Thymus (tissue), 11 donors: ENCODE results near the gene DISC1. TPM values are rescaled to one million over a fixed set of nuclear protein-coding genes. Genes with fewer than 3 reads are reported as not detected.
"Not testable (repeated sequence)": the region's sequence is repeated elsewhere in the genome, so short reads cannot be mapped to it uniquely, and the experiment has no call there.

Experiments
- DNase-seq, 9 donors: peaks; one replicate each; pipeline ENCODE4 v3.0.0-alpha.2; 2013; ENCODE audit warnings: low spot score in 9 of 9, low read depth in 6 of 9, missing footprints in 1 of 9
- H3K27ac ChIP-seq, 2 donors: one replicate each; pipeline ENCODE4 v1.5.1; 2013; ENCODE audit warnings: control low read depth in 1 of 2, low read depth in 1 of 2, low read length in 1 of 2, mild to moderate bottlenecking in 1 of 2, moderate library complexity in 1 of 2
- H3K27me3 ChIP-seq, 2 donors: one replicate each; pipeline ENCODE4 v1.5.1; 2013; ENCODE audit warnings: low read length in 1 of 2; ENCODE audit not compliant: control insufficient read depth in 2 of 2, insufficient read depth in 1 of 2
- H3K36me3 ChIP-seq, 2 donors: one replicate each; pipeline ENCODE4 v1.5.1; 2013; ENCODE audit warnings: low read length in 1 of 2, mild to moderate bottlenecking in 1 of 2, moderate library complexity in 1 of 2; ENCODE audit not compliant: control insufficient read depth in 2 of 2, insufficient read depth in 2 of 2
- H3K4me1 ChIP-seq, 2 donors: one replicate each; pipeline ENCODE4 v1.5.1; 2013; ENCODE audit warnings: low read length in 2 of 2; ENCODE audit not compliant: control insufficient read depth in 2 of 2, insufficient read depth in 2 of 2
- H3K4me3 ChIP-seq, 2 donors: one replicate each; pipeline ENCODE4 v1.5.1; 2013; ENCODE audit warnings: low read length in 2 of 2, control low read depth in 1 of 2, mild to moderate bottlenecking in 1 of 2
- H3K9me3 ChIP-seq, 2 donors: one replicate each; pipeline ENCODE4 v1.5.1; 2013; ENCODE audit warnings: low read length in 1 of 2, mild to moderate bottlenecking in 1 of 2; ENCODE audit not compliant: control insufficient read depth in 2 of 2, insufficient read depth in 1 of 2
- WGBS: extraction: QIAGEN DNeasy Blood & Tissue Kit; methylation state at CpG from one replicate; pipeline ENCODE4 v1.1.7; 2013; 5-methylcytosine and 5-hydroxymethylcytosine counted together
- polyA plus RNA-seq: library from polyadenylated mRNA; stranded (reverse); fragments of 200-250 nt; gene quantifications from one replicate; pipeline ENCODE4 v1.2.3, GENCODE V29; 2013
- total RNA-seq: library from RNA; stranded (reverse); fragments of 120-200 nt; gene quantifications from one replicate; pipeline ENCODE4 v1.2.4, GENCODE V29; 2013
- donor health status: healthy.

DISC1 gene
- total and polyA plus RNA-seq, 2 donors = 4.4 to 5.3 TPM

DNA sequence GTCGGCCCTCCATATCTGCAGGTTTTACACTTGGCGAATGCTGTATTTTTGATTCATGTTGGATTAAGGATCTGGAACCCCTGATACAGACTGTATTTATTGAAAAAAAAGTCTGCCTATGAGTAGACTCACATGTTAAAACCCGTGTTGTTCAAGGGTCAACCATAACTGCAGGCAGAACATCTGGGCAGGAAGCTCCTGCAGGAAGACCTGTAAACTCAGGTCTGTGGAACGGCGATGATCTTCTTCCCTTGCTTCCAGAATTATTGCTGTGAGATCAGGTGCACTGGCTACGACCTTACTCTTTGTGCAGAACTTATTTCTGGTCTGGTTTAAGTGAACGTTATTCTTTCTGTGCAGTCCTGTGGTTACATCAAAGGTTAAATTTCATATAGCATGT is 96.6 kb downstream of the DISC1 start:
- no peaks in the 10 kb centered on the region for H3K36me3 ChIP-seq
- no peaks in the 10 kb centered on the region for H3K4me1 ChIP-seq
- H3K4me3 ChIP-seq = no peak overlapping the region
- H3K27ac ChIP-seq = no peak overlapping the region
- no peaks in the 10 kb centered on the region for H3K27me3 ChIP-seq
- no peak for DNase-seq
- no peaks in the 10 kb centered on the region for H3K9me3 ChIP-seq
- 43% methylated on average over 7 of the region's 7 CpGs for WGBS

GRCh38 chr1:231724041-231724440 is 97.5 kb downstream of the DISC1 start:
- no peaks in the 10 kb centered on the region for H3K9me3 ChIP-seq
- no peak overlapping the region for H3K4me3 ChIP-seq
- 78% methylated on average over 5 of the region's 5 CpGs for WGBS
- no peaks in the 10 kb centered on the region for H3K27me3 ChIP-seq
- no peak for DNase-seq
- H3K4me1 ChIP-seq = no peaks in the 10 kb centered on the region
- H3K36me3 ChIP-seq = no peaks in the 10 kb centered on the region
- no peak overlapping the region for H3K27ac ChIP-seq

DNA sequence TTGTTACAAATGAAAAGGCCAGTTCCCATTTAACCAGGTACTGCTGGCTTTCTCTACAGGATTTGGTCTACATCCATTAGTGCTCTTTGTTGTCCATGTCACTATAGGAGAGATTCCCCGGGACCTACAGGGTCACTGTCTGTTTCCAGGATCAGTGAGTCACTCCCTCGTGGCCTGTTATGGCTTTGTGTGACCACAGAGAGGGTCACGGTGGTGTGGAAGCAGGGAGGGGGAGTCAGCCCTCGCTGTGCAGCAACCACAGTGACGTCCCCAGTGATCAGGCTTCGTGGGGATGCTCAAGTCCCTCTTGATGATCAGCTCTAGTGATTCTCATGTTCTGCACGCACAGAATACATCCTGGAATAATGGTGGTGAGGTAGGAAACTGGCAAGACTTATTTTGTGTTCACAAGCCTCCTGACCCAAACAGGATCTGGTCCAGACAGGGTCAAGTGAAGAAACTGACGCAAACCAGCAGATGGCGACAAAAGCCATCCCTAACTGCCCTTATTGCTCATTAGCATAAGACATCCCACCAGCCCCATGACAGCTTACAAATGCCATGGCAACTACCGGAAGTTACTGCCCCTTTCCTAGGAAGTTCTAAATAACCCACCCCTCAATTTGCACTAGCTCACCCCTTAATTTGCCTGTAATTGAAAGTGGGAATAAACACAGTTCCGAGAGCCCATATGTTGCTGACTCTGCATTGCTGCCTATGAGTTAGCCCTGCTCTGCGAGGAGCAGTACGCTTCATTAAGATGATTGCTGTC is 98.5 kb downstream of the DISC1 start:
- no peaks in the 10 kb centered on the region for H3K4me1 ChIP-seq
- no peaks in the 10 kb centered on the region for H3K27me3 ChIP-seq
- H3K27ac ChIP-seq = no peak overlapping the region
- 87% methylated on average over 13 of the region's 13 CpGs for WGBS
- peak in 7 of 9 donors; percentile 9 to 48 (median 18) for DNase-seq
- no peaks in the 10 kb centered on the region for H3K36me3 ChIP-seq
- H3K9me3 ChIP-seq = no peaks in the 10 kb centered on the region
- H3K4me3 ChIP-seq = no peak overlapping the region

DNA sequence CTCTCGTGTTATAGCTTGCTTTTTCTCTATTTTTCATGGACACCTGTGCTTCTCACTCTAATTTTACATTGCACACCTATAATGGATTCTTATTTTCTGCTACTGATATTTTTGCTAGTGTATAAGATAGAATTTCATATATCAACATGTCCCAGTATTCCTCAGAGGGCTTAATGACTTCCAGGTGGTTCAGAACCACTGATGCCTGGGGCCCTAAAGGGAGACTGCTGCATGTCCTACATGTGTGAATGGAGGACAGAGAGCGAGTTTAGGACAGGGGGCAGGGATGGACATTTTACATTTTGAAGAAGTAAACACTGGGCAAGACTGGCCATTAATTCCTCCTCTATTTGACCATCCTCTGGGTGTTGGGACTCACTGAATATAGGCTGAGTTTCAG is 100.6 kb downstream of the DISC1 start:
- Histone ChIP-seq H3K27ac (no peak overlapping the region), H3K27me3 (no peaks in the 10 kb centered on the region), H3K4me3 (no peak overlapping the region), H3K4me1 (no peaks in the 10 kb centered on the region), H3K36me3 (no peaks in the 10 kb centered on the region), H3K9me3 (no peaks in the 10 kb centered on the region)
- DNase-seq = no peak
- WGBS = 91% methylated on average over 2 of the region's 2 CpGs

GRCh38 chr1:231728987-231729386 is 102.4 kb downstream of the DISC1 start:
- DNase-seq, H3K27ac ChIP-seq, H3K4me1 ChIP-seq, H3K4me3 ChIP-seq, H3K27me3 ChIP-seq, H3K36me3 ChIP-seq, H3K9me3 ChIP-seq: not testable (repeated sequence)
- 95% methylated on average over 2 of the region's 4 CpGs for WGBS

- no peaks in the 10 kb centered on the region for H3K27me3 ChIP-seq
- H3K4me3 ChIP-seq = no peak overlapping the region
- H3K27ac ChIP-seq = no peak overlapping the region
- no peaks in the 10 kb centered on the region for H3K4me1 ChIP-seq
- WGBS = 89% methylated on average over 1 of the region's 1 CpG
- no peak for DNase-seq
- H3K36me3 ChIP-seq = no peaks in the 10 kb centered on the region
- H3K9me3 ChIP-seq = no peaks in the 10 kb centered on the region
Measured at GRCh38 chr1:231729544-231729943, 103.0 kb downstream of the DISC1 start.

- Histone ChIP-seq H3K27me3 (no peaks in the 10 kb centered on the region), H3K27ac (no peak overlapping the region), H3K4me3 (no peak overlapping the region), H3K36me3 (no peaks in the 10 kb centered on the region), H3K4me1 (no peaks in the 10 kb centered on the region), H3K9me3 (no peaks in the 10 kb centered on the region)
- no peak for DNase-seq
Measured at GRCh38 chr1:231731268-231731667, 104.7 kb downstream of the DISC1 start.

GRCh38 chr1:231733063-231733462 is 106.5 kb downstream of the DISC1 start:
- Histone ChIP-seq H3K27me3 (no peaks in the 10 kb centered on the region), H3K27ac (no peak overlapping the region), H3K36me3 (no peaks in the 10 kb centered on the region), H3K4me3 (no peak overlapping the region), H3K9me3 (no peaks in the 10 kb centered on the region), H3K4me1 (no peaks in the 10 kb centered on the region)
- DNase-seq = no peak

DNA sequence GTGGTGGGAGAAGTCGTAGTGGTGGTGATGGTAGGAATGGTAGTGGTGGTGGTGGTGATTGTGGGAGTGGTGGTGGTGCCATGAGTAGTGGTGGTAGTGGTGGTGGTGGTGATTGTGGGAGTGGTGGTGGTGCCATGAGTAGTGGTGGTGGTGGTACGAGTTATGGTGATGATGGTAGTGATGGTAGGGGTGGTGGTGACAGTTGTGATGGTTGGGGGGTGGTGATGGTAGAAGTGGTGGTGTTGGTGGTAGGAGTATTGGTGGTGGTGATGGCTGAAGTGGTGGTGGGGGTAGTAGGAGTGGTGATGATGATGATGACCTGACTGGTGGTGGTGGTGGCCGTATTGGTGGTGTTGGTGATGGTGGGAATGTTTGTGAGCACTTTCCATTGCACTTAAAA is 107.1 kb downstream of the DISC1 start:
- Histone ChIP-seq H3K27me3 (no peaks in the 10 kb centered on the region), H3K9me3 (no peaks in the 10 kb centered on the region), H3K4me1 (no peaks in the 10 kb centered on the region), H3K27ac (no peak overlapping the region), H3K4me3 (no peak overlapping the region), H3K36me3 (no peaks in the 10 kb centered on the region)
- 85% methylated on average over 3 of the region's 3 CpGs for WGBS
- DNase-seq = no peak
